ENCODE data around the gene RPL19. TPM values are rescaled to one million over a fixed set of nuclear protein-coding genes. Genes with fewer than 3 reads are reported as not detected.

RPL19 gene
- total and polyA plus RNA-seq, 2 experiments from 2014 or later, result 1,594 to 2,627 TPM

GRCh38 chr17:39212195-39212810 is 12.2 kb downstream of the RPL19 start (continued):
- TF ChIP-seq, protein P1, sequence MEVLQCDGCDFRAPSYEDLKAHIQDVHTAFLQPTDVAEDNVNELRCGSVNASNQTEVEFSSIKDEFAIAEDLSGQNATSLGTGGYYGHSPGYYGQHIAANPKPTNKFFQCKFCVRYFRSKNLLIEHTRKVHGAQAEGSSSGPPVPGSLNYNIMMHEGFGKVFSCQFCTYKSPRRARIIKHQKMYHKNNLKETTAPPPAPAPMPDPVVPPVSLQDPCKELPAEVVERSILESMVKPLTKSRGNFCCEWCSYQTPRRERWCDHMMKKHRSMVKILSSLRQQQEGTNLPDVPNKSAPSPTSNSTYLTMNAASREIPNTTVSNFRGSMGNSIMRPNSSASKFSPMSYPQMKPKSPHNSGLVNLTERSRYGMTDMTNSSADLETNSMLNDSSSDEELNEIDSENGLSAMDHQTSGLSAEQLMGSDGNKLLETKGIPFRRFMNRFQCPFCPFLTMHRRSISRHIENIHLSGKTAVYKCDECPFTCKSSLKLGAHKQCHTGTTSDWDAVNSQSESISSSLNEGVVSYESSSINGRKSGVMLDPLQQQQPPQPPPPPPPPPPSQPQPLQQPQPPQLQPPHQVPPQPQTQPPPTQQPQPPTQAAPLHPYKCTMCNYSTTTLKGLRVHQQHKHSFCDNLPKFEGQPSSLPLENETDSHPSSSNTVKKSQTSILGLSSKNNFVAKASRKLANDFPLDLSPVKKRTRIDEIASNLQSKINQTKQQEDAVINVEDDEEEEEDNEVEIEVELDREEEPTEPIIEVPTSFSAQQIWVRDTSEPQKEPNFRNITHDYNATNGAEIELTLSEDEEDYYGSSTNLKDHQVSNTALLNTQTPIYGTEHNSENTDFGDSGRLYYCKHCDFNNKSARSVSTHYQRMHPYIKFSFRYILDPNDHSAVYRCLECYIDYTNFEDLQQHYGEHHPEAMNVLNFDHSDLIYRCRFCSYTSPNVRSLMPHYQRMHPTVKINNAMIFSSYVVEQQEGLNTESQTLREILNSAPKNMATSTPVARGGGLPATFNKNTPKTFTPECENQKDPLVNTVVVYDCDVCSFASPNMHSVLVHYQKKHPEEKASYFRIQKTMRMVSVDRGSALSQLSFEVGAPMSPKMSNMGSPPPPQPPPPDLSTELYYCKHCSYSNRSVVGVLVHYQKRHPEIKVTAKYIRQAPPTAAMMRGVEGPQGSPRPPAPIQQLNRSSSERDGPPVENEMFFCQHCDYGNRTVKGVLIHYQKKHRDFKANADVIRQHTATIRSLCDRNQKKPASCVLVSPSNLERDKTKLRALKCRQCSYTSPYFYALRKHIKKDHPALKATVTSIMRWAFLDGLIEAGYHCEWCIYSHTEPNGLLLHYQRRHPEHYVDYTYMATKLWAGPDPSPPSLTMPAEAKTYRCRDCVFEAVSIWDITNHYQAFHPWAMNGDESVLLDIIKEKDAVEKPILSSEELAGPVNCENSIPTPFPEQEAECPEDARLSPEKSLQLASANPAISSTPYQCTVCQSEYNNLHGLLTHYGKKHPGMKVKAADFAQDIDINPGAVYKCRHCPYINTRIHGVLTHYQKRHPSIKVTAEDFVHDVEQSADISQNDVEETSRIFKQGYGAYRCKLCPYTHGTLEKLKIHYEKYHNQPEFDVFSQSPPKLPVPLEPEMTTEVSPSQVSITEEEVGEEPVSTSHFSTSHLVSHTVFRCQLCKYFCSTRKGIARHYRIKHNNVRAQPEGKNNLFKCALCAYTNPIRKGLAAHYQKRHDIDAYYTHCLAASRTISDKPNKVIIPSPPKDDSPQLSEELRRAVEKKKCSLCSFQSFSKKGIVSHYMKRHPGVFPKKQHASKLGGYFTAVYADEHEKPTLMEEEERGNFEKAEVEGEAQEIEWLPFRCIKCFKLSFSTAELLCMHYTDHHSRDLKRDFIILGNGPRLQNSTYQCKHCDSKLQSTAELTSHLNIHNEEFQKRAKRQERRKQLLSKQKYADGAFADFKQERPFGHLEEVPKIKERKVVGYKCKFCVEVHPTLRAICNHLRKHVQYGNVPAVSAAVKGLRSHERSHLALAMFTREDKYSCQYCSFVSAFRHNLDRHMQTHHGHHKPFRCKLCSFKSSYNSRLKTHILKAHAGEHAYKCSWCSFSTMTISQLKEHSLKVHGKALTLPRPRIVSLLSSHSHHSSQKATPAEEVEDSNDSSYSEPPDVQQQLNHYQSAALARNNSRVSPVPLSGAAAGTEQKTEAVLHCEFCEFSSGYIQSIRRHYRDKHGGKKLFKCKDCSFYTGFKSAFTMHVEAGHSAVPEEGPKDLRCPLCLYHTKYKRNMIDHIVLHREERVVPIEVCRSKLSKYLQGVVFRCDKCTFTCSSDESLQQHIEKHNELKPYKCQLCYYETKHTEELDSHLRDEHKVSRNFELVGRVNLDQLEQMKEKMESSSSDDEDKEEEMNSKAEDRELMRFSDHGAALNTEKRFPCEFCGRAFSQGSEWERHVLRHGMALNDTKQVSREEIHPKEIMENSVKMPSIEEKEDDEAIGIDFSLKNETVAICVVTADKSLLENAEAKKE (CRISPR knock-in tag; IDR thresholded peaks at IDR 0.05), result no peak
- TF ChIP-seq NANOG (IDR thresholded peaks at IDR 0.05; ENCODE audit: borderline replicate concordance) (no peak), EZH2 (IDR thresholded peaks at IDR 0.05; ENCODE audit: low read depth, unreplicated experiment) (no peak), ETS1 (IDR thresholded peaks at IDR 0.05) (no peak), ZNF331 (CRISPR knock-in tag; IDR thresholded peaks at IDR 0.05; ENCODE audit: low read depth) (no peak), POLR2AphosphoS5 (IDR thresholded peaks at IDR 0.05; ENCODE audit: low read depth) (no peak), EZH2phosphoT487 (IDR thresholded peaks at IDR 0.05; ENCODE audit: unreplicated experiment) (no peak), STAT1 (IDR thresholded peaks at IDR 0.05; ENCODE audit: unreplicated experiment) (no peak), CREB1 (CRISPR knock-in tag; IDR thresholded peaks at IDR 0.05; ENCODE audit: low read depth) (no peak), JUNB (IDR thresholded peaks at IDR 0.05; ENCODE audit: unreplicated experiment) (no peak)
- TF ChIP-seq, protein P2, sequence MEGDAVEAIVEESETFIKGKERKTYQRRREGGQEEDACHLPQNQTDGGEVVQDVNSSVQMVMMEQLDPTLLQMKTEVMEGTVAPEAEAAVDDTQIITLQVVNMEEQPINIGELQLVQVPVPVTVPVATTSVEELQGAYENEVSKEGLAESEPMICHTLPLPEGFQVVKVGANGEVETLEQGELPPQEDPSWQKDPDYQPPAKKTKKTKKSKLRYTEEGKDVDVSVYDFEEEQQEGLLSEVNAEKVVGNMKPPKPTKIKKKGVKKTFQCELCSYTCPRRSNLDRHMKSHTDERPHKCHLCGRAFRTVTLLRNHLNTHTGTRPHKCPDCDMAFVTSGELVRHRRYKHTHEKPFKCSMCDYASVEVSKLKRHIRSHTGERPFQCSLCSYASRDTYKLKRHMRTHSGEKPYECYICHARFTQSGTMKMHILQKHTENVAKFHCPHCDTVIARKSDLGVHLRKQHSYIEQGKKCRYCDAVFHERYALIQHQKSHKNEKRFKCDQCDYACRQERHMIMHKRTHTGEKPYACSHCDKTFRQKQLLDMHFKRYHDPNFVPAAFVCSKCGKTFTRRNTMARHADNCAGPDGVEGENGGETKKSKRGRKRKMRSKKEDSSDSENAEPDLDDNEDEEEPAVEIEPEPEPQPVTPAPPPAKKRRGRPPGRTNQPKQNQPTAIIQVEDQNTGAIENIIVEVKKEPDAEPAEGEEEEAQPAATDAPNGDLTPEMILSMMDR (conservative IDR thresholded peaks at IDR 0.05; ENCODE audit: low read depth in 2 of 2), result no peak
